ENCODE data around the gene STAG3. TPM values are rescaled to one million over a fixed set of nuclear protein-coding genes. Genes with fewer than 3 reads are reported as not detected.
"Not testable (repeated sequence)": the region's sequence is repeated elsewhere in the genome, so short reads cannot be mapped to it uniquely, and the experiment has no call there.

STAG3 gene
- total RNA-seq, 6 experiments from 2014 or later = 0.81 to 5.9 (median 4.4) TPM

DNA sequence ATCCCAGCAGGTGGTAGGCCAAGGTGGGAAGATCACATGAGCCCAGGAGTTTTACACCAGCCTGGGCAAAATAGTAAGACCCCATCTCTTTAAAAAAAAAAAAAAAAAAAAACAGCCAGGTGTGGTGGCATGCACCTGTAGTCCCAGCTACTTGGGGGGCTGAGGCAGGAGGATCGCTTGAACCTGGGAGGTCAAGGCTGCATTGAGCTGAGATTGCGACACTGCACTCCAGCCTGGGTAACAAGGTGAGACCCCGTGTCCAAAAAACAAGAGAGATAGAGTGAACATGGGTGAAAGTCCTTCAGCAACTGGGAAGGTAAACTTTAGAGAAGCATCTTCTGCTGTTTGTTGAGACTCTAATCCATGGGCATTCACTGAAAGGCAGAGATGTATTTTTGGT lies 35.3 kb upstream of the STAG3 start:
- DNase-seq (no peak), ATAC-seq (no peak)
- Histone ChIP-seq H3K27ac (no peak overlapping the region), H3K9me3 (no peaks in the 10 kb centered on the region), H3K4me1 (peaks cover 0 to 23% (median 0%) of the 10 kb centered on the region in 4 donors), H3K27me3 (no peaks in the 10 kb centered on the region), H3K36me3 (no peaks in the 10 kb centered on the region), H3K4me3 (no peak overlapping the region)
- intact Hi-C loops (cut with DNase I) = no loop called here
- 65% methylated on average over 3 of the region's 3 CpGs for WGBS (ENCODE audit: insufficient coverage, low coverage, low lambda C conversion rate, missing lambda C conversion rate)
- TF ChIP-seq, protein P1, sequence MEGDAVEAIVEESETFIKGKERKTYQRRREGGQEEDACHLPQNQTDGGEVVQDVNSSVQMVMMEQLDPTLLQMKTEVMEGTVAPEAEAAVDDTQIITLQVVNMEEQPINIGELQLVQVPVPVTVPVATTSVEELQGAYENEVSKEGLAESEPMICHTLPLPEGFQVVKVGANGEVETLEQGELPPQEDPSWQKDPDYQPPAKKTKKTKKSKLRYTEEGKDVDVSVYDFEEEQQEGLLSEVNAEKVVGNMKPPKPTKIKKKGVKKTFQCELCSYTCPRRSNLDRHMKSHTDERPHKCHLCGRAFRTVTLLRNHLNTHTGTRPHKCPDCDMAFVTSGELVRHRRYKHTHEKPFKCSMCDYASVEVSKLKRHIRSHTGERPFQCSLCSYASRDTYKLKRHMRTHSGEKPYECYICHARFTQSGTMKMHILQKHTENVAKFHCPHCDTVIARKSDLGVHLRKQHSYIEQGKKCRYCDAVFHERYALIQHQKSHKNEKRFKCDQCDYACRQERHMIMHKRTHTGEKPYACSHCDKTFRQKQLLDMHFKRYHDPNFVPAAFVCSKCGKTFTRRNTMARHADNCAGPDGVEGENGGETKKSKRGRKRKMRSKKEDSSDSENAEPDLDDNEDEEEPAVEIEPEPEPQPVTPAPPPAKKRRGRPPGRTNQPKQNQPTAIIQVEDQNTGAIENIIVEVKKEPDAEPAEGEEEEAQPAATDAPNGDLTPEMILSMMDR (IDR thresholded peaks at IDR 0.05) = no peak
- no peak for TF ChIP-seq POLR2A (IDR thresholded peaks at IDR 0.05)

DNA sequence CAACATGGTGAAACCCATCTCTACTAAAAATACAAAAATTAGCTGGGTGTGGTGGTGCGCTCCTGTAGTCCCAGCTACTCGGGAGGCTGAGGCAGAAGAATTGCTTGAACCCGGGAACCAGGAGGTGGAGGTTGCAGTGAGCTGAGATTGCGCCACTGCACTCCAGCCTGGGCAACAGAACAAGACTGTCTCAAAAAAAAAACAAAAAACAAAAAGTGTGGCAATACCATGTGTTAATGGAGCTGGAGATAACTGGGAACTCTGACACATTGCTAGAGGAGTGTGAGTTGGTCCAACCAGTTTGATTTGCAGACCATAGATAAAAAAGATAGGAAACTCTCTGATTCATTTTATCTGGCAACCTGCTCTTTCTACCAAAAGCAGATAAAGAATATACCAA lies 31.4 kb upstream of the STAG3 start:
- H3K27ac ChIP-seq; H3K4me3 ChIP-seq; intact Hi-C loops (cut with DNase I); H3K36me3 ChIP-seq; H3K9me3 ChIP-seq; H3K27me3 ChIP-seq; DNase-seq: not testable (repeated sequence)
- 17% methylated on average over 4 of the region's 4 CpGs for WGBS (ENCODE audit: insufficient coverage, low coverage, low lambda C conversion rate, missing lambda C conversion rate)
- peaks cover 0 to 35% (median 0%) of the 10 kb centered on the region in 4 donors for H3K4me1 ChIP-seq
- peak in 2 of 4 donors; percentile 6 to 23 for ATAC-seq

DNA sequence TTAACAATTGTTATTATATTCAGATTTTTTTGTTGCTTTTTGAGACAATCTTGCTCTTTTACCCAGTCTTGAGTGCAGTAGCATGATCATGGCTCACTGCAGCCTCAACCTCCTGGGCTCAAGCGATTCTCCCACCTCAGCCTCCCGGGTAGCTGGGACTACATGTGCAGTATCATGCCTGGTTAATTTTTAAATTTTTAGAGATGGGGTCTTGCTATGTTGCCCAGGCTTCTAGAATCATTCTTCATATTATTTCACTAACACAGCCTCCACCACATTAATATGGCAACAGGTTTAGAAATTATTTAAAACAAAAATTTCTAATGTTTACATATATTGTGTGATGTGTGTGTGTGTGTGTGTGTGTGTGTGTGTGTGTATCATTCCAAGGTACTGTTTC lies 30.4 kb upstream of the STAG3 start:
- no peak overlapping the region for H3K27ac ChIP-seq
- H3K36me3 ChIP-seq = no peaks in the 10 kb centered on the region
- intact Hi-C loops (cut with DNase I) = no loop called here
- 100% methylated on average over 2 of the region's 2 CpGs for WGBS (ENCODE audit: insufficient coverage, low coverage, low lambda C conversion rate, missing lambda C conversion rate)
- H3K4me1 ChIP-seq = peaks cover 0 to 25% (median 0%) of the 10 kb centered on the region in 4 donors
- ATAC-seq = no peak
- no peaks in the 10 kb centered on the region for H3K27me3 ChIP-seq
- no peaks in the 10 kb centered on the region for H3K9me3 ChIP-seq
- H3K4me3 ChIP-seq = no peak overlapping the region
- no peak for DNase-seq
- TF ChIP-seq POLR2A (IDR thresholded peaks at IDR 0.05) = no peak
- TF ChIP-seq, protein P1 (IDR thresholded peaks at IDR 0.05) = no peak

- WGBS (ENCODE audit: insufficient coverage, low coverage, low lambda C conversion rate, missing lambda C conversion rate) = 36% methylated on average over 12 of the region's 14 CpGs
- peaks cover 0 to 19% (median 0%) of the 10 kb centered on the region in 4 donors for H3K4me1 ChIP-seq
Observed at GRCh38 chr7:100148225-100148558, 29.5 kb upstream of the STAG3 start.

DNA sequence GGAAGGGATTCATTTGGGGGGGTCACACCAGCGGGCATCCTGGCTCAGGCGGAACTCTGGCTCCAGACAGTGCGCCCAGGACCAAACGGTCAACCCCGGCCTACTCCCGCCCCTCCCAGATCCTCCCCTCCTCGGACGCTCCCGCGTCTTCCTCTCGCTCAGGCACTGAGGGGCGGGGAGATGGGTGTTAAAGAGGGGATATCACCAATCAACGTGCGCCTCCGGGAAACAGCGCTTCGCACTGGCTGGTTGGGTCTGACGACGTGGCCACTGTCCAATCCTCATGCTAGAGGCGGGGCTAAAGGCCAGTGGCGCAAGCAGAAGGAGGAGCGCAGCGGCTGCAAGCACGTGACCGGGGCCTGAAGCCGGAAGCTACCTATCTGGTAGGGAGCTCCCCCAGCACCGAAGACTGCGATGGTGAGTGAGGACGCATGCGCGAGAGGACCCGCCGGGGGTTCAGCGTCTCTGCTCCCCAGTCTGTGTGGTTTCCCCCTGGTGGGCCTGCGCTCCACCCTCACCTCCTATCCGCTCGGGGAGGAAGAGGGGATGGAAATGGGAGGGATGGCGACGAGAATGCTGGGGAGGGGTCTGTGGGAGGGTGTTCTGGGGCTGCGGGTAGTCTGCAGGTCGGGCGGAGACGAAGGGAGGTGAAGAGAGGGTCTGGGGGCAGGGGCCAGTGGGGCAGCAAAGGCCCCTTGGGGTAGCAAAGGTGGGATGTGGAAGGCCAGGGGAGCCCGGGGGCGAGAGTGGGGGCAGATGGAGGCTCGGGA lies 29.0 kb upstream of the STAG3 start, which contains the start of gene LAMTOR4:
TSS of gene LAMTOR4 (plus strand) at position 360 of the 770 bp plus-strand sequence. CDS start at position 415, 55 bp downstream.
- TF ChIP-seq, protein P1 (IDR thresholded peaks at IDR 0.05) = no peak
- TF ChIP-seq POLR2A (IDR thresholded peaks at IDR 0.05) = peak; percentile 72
- DNase-seq (peak; percentile 99 to 100 (median 99)), ATAC-seq (peak; percentile 94 to 99 (median 98))
- intact Hi-C loops (cut with DNase I) = no loop called here
- Histone ChIP-seq H3K4me3 (peak within 1 kb of the TSS; percentile 43 to 88 (median 66)), H3K27me3 (no peaks in the 10 kb centered on the region), H3K27ac (peak within 1 kb of the TSS; percentile 63 to 72 (median 67)), H3K9me3 (no peaks in the 10 kb centered on the region), H3K4me1 (peaks cover 0 to 19% (median 0%) of the 10 kb centered on the region in 4 donors), H3K36me3 (peaks cover 0 to 4% (median 0%) of the 10 kb centered on the region in 4 donors)
- 1% methylated on average over 29 of the region's 46 CpGs for WGBS (ENCODE audit: insufficient coverage, low coverage, low lambda C conversion rate, missing lambda C conversion rate)

More at GRCh38 chr7:100148225-100148558, 29.5 kb upstream of the STAG3 start:
- Histone ChIP-seq H3K9me3 (no peaks in the 10 kb centered on the region), H3K36me3 (no peaks in the 10 kb centered on the region), H3K4me3 (peak overlapping the region; percentile 31 to 88 (median 66)), H3K27ac (peak overlapping the region in 2 of 3 donors; percentile 58 to 60), H3K27me3 (no peaks in the 10 kb centered on the region)
- ATAC-seq (no peak), DNase-seq (no peak)
- TF ChIP-seq, protein P1 (IDR thresholded peaks at IDR 0.05) = no peak
- no peak for TF ChIP-seq POLR2A (IDR thresholded peaks at IDR 0.05)
- intact Hi-C loops (cut with DNase I) = no loop called here
